ENCODE data around the gene CCDC149. TPM values are rescaled to one million over a fixed set of nuclear protein-coding genes. Genes with fewer than 3 reads are reported as not detected.

CCDC149 gene
- total RNA-seq, 1 donor from 2014 or later, result 10.2 TPM

GRCh38 chr4:24923550-24923949 is 10.7 kb upstream of the CCDC149 start:
- peaks cover 18% of the 10 kb centered on the region for H3K4me1 Mint-ChIP-seq (ENCODE audit: low read depth, unreplicated experiment)
- peak overlapping the region; percentile 29 for H3K27ac Mint-ChIP-seq (ENCODE audit: unreplicated experiment)
- H3K79me2 ChIP-seq (ENCODE audit: insufficient read depth, low read length), result no peaks in the 10 kb centered on the region
- H4K20me1 ChIP-seq (ENCODE audit: insufficient read depth, low read length), result no peaks in the 10 kb centered on the region
- H3K27me3 ChIP-seq (ENCODE audit: insufficient read depth, low read length), result no peaks in the 10 kb centered on the region
- H3K4me2 ChIP-seq (ENCODE audit: low read length), result peak overlapping the region; percentile 47
- peaks cover 16% of the 10 kb centered on the region for H3K4me1 ChIP-seq (ENCODE audit: insufficient read depth, low read length)
- H3K9me3 Mint-ChIP-seq (ENCODE audit: unreplicated experiment), result peaks cover 4% of the 10 kb centered on the region
- TF ChIP-seq, protein P1, sequence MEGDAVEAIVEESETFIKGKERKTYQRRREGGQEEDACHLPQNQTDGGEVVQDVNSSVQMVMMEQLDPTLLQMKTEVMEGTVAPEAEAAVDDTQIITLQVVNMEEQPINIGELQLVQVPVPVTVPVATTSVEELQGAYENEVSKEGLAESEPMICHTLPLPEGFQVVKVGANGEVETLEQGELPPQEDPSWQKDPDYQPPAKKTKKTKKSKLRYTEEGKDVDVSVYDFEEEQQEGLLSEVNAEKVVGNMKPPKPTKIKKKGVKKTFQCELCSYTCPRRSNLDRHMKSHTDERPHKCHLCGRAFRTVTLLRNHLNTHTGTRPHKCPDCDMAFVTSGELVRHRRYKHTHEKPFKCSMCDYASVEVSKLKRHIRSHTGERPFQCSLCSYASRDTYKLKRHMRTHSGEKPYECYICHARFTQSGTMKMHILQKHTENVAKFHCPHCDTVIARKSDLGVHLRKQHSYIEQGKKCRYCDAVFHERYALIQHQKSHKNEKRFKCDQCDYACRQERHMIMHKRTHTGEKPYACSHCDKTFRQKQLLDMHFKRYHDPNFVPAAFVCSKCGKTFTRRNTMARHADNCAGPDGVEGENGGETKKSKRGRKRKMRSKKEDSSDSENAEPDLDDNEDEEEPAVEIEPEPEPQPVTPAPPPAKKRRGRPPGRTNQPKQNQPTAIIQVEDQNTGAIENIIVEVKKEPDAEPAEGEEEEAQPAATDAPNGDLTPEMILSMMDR (IDR thresholded peaks at IDR 0.05; ENCODE audit: insufficient read depth, low read depth, low read length), result no peak
- no peak for TF ChIP-seq EZH2 (IDR thresholded peaks at IDR 0.05; ENCODE audit: insufficient read depth, low read length)
- peaks cover 4% of the 10 kb centered on the region for H3K9me3 ChIP-seq (ENCODE audit: insufficient read depth, low read depth, low read length)
- H3K9ac ChIP-seq (ENCODE audit: low read length), result no peak overlapping the region
- no peak overlapping the region for H2AFZ ChIP-seq (ENCODE audit: low read depth, low read length)
- no peaks in the 10 kb centered on the region for H3K36me3 ChIP-seq (ENCODE audit: insufficient read depth, low read length)
- no peak for DNase-seq (ENCODE audit: low read depth)
- H3K27ac ChIP-seq (ENCODE audit: low read depth, low read length), result peak overlapping the region; percentile 35
- H3K4me3 Mint-ChIP-seq (ENCODE audit: unreplicated experiment), result no peak overlapping the region
- no peak for FAIRE-seq
- no peak overlapping the region for H3K4me3 ChIP-seq (ENCODE audit: insufficient read depth, low read depth, low read length)
- H3K27me3 Mint-ChIP-seq (ENCODE audit: low read depth, unreplicated experiment), result peaks cover 6% of the 10 kb centered on the region
- no peaks in the 10 kb centered on the region for H3K36me3 Mint-ChIP-seq (ENCODE audit: low read depth, unreplicated experiment)

- peaks cover 4% of the 10 kb centered on the region for H3K9me3 ChIP-seq (ENCODE audit: insufficient read depth, low read depth, low read length)
- H3K27ac Mint-ChIP-seq (ENCODE audit: unreplicated experiment), result no peak overlapping the region
- FAIRE-seq, result no peak
Observed at GRCh38 chr4:24923002-24923401, 10.2 kb upstream of the CCDC149 start.

GRCh38 chr4:24922416-24922815 is 9.6 kb upstream of the CCDC149 start:
- no peaks in the 10 kb centered on the region for H3K27me3 ChIP-seq (ENCODE audit: insufficient read depth, low read length)
- Mint-ChIP-seq H3K27ac (ENCODE audit: unreplicated experiment) (no peak overlapping the region), H3K36me3 (ENCODE audit: low read depth, unreplicated experiment) (no peaks in the 10 kb centered on the region), H3K4me3 (ENCODE audit: unreplicated experiment) (no peak overlapping the region), H3K27me3 (ENCODE audit: low read depth, unreplicated experiment) (peaks cover 4% of the 10 kb centered on the region), H3K9me3 (ENCODE audit: unreplicated experiment) (peaks cover 5% of the 10 kb centered on the region), H3K4me1 (ENCODE audit: low read depth, unreplicated experiment) (peaks cover 18% of the 10 kb centered on the region)
- FAIRE-seq, result no peak
- TF ChIP-seq, protein P1 (IDR thresholded peaks at IDR 0.05; ENCODE audit: insufficient read depth, low read depth, low read length), result no peak
- no peak for TF ChIP-seq EZH2 (IDR thresholded peaks at IDR 0.05; ENCODE audit: insufficient read depth, low read length)
- no peak overlapping the region for H3K9ac ChIP-seq (ENCODE audit: low read length)
- no peak overlapping the region for H3K4me2 ChIP-seq (ENCODE audit: low read length)
- H3K4me3 ChIP-seq (ENCODE audit: insufficient read depth, low read depth, low read length), result no peak overlapping the region
- DNase-seq (ENCODE audit: low read depth), result peak; percentile 57
- no peaks in the 10 kb centered on the region for H4K20me1 ChIP-seq (ENCODE audit: insufficient read depth, low read length)
- no peak overlapping the region for H2AFZ ChIP-seq (ENCODE audit: low read depth, low read length)
- H3K79me2 ChIP-seq (ENCODE audit: insufficient read depth, low read length), result no peaks in the 10 kb centered on the region
- peaks cover 16% of the 10 kb centered on the region for H3K4me1 ChIP-seq (ENCODE audit: insufficient read depth, low read length)
- peaks cover 4% of the 10 kb centered on the region for H3K9me3 ChIP-seq (ENCODE audit: insufficient read depth, low read depth, low read length)
- H3K27ac ChIP-seq (ENCODE audit: low read depth, low read length), result no peak overlapping the region
- H3K36me3 ChIP-seq (ENCODE audit: insufficient read depth, low read length), result no peaks in the 10 kb centered on the region

More at GRCh38 chr4:24923002-24923401, 10.2 kb upstream of the CCDC149 start:
- H3K27me3 ChIP-seq (ENCODE audit: insufficient read depth, low read length), result no peaks in the 10 kb centered on the region
- DNase-seq (ENCODE audit: low read depth), result no peak
- H3K4me3 ChIP-seq (ENCODE audit: insufficient read depth, low read depth, low read length), result no peak overlapping the region
- H3K9ac ChIP-seq (ENCODE audit: low read length), result no peak overlapping the region
- H3K9me3 Mint-ChIP-seq (ENCODE audit: unreplicated experiment), result peaks cover 4% of the 10 kb centered on the region
- peaks cover 16% of the 10 kb centered on the region for H3K4me1 ChIP-seq (ENCODE audit: insufficient read depth, low read length)
- H4K20me1 ChIP-seq (ENCODE audit: insufficient read depth, low read length), result no peaks in the 10 kb centered on the region
- no peak for TF ChIP-seq EZH2 (IDR thresholded peaks at IDR 0.05; ENCODE audit: insufficient read depth, low read length)
- TF ChIP-seq, protein P1 (IDR thresholded peaks at IDR 0.05; ENCODE audit: insufficient read depth, low read depth, low read length), result no peak
- H2AFZ ChIP-seq (ENCODE audit: low read depth, low read length), result no peak overlapping the region
- no peak overlapping the region for H3K4me3 Mint-ChIP-seq (ENCODE audit: unreplicated experiment)
- peaks cover 18% of the 10 kb centered on the region for H3K4me1 Mint-ChIP-seq (ENCODE audit: low read depth, unreplicated experiment)
- H3K36me3 Mint-ChIP-seq (ENCODE audit: low read depth, unreplicated experiment), result no peaks in the 10 kb centered on the region
- peaks cover 7% of the 10 kb centered on the region for H3K27me3 Mint-ChIP-seq (ENCODE audit: low read depth, unreplicated experiment)
- H3K4me2 ChIP-seq (ENCODE audit: low read length), result no peak overlapping the region
- no peaks in the 10 kb centered on the region for H3K79me2 ChIP-seq (ENCODE audit: insufficient read depth, low read length)
- no peak overlapping the region for H3K27ac ChIP-seq (ENCODE audit: low read depth, low read length)
- H3K36me3 ChIP-seq (ENCODE audit: insufficient read depth, low read length), result no peaks in the 10 kb centered on the region

Measured in astrocyte (in vitro differentiated cells and primary cell).